ENCODE results near the gene PRTG. TPM values are rescaled to one million over a fixed set of nuclear protein-coding genes. Genes with fewer than 3 reads are reported as not detected.

PRTG gene
- total and polyA plus RNA-seq, 9 of the 15 experiments (the other 6 are each of a cell fraction or from before 2014, with no cell fraction given) = under 0.01 to 0.14 (median 0.06) TPM; not detected in 1

DNA sequence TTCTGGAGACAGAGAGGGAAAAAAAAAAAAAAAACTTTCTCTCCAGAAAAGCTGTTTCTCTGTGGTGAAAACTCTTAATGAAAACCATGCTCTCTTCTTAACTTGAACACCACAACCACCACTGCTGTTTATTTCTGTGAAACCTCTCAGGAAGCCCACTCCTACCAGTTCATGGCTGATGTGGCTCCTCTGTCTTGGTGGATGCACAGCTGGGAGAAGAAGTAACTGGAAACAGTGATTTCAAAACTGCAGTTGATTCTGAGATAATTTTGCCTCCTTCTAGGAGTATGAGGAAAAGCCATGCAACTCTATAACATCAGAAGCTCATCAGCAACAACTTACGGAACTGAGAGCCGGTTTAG, 114.6 kb downstream of the PRTG start:
- in situ Hi-C loops (cut with MboI) (no loop called here), intact Hi-C loops (cut with micrococcal nuclease) (no loop called here)
- POLR2A ChIA-PET = interaction anchor here (1.0 kb wide), 2 partner anchors 10 to 12 kb away, joined by 3 read pairs; no protein-coding TSS in a partner anchor
- Histone ChIP-seq H3K27me3 (ENCODE audit: control insufficient read depth in 2 of 2, insufficient read depth in 2 of 2, low read length in 2 of 2) (peaks cover 0 to 5% of the 10 kb centered on the region in 2 experiments; a peak in 3 of 5 replicates), H3K4me1 (replicated peaks in 1 of 2; ENCODE audit: control insufficient read depth in 2 of 2, insufficient read depth in 2 of 2, low read length in 2 of 2) (no peaks in the 10 kb centered on the region), H3K4me2 (ENCODE audit: insufficient read depth, low read length) (no peak overlapping the region), H3K4me3 (no peak overlapping the region), H3K36me3 (ENCODE audit: control insufficient read depth, insufficient read depth, low read length) (no peaks in the 10 kb centered on the region), H3K79me2 (ENCODE audit: control insufficient read depth, insufficient read depth, low read length) (no peaks in the 10 kb centered on the region), H2AFZ (ENCODE audit: low read depth, low read length) (no peak overlapping the region), H3K9ac (ENCODE audit: insufficient read depth in 1 of 2, low read depth in 2 of 2, low read length in 2 of 2) (no peak overlapping the region), H3K9me3 (replicated peaks; ENCODE audit: control insufficient read depth, insufficient read depth, low read depth, low read length) (no peaks in the 10 kb centered on the region), H3K27ac (ENCODE audit: extremely low read depth, low read depth, low read length) (no peak overlapping the region), H4K20me1 (replicated peaks; ENCODE audit: control insufficient read depth, insufficient read depth, low read length) (no peaks in the 10 kb centered on the region), H3K9me1 (ENCODE audit: control insufficient read depth, insufficient read depth, low read length) (no peaks in the 10 kb centered on the region)
- no peak for DNase-seq (ENCODE audit: extremely low read depth in 1 of 4, low spot score in 3 of 4)
- no peak for TF ChIP-seq PTRF (tag; IDR thresholded peaks at IDR 0.05)
- TF ChIP-seq SETDB1 (IDR thresholded peaks at IDR 0.05; ENCODE audit: low read length) = no peak
- TF ChIP-seq EP300 (IDR thresholded peaks at IDR 0.05; ENCODE audit: low read length) = no peak
- TF ChIP-seq, protein P1, sequence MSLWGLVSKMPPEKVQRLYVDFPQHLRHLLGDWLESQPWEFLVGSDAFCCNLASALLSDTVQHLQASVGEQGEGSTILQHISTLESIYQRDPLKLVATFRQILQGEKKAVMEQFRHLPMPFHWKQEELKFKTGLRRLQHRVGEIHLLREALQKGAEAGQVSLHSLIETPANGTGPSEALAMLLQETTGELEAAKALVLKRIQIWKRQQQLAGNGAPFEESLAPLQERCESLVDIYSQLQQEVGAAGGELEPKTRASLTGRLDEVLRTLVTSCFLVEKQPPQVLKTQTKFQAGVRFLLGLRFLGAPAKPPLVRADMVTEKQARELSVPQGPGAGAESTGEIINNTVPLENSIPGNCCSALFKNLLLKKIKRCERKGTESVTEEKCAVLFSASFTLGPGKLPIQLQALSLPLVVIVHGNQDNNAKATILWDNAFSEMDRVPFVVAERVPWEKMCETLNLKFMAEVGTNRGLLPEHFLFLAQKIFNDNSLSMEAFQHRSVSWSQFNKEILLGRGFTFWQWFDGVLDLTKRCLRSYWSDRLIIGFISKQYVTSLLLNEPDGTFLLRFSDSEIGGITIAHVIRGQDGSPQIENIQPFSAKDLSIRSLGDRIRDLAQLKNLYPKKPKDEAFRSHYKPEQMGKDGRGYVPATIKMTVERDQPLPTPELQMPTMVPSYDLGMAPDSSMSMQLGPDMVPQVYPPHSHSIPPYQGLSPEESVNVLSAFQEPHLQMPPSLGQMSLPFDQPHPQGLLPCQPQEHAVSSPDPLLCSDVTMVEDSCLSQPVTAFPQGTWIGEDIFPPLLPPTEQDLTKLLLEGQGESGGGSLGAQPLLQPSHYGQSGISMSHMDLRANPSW (CRISPR knock-in tag; IDR thresholded peaks at IDR 0.05) = no peak
- TF ChIP-seq EZH2 (IDR thresholded peaks at IDR 0.05; ENCODE audit: borderline replicate concordance, low read depth, low read length) = no peak
- no peak for TF ChIP-seq NRF1 (conservative IDR thresholded peaks at IDR 0.05 in 1 of 2, IDR thresholded peaks at IDR 0.05 in 1 of 2)
- TF ChIP-seq ZNF212 (CRISPR knock-in tag; IDR thresholded peaks at IDR 0.05) = no peak
- TF ChIP-seq, protein P2, sequence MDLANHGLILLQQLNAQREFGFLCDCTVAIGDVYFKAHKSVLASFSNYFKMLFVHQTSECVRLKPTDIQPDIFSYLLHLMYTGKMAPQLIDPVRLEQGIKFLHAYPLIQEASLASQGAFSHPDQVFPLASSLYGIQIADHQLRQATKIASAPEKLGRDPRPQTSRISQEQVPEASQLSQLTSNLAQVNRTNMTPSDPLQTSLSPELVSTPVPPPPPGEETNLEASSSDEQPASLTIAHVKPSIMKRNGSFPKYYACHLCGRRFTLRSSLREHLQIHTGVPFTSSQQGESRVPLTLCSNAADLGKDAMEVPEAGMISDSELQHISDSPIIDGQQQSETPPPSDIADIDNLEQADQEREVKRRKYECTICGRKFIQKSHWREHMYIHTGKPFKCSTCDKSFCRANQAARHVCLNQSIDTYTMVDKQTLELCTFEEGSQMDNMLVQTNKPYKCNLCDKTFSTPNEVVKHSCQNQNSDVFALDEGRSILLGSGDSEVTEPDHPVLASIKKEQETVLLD (IDR thresholded peaks at IDR 0.05) = no peak
- no peak for TF ChIP-seq TEAD2 (tag; IDR thresholded peaks at IDR 0.05)
- no peak for FAIRE-seq
- WGBS (ENCODE audit: insufficient coverage, low coverage, missing lambda C conversion rate) = 0% methylated on average over 2 of the region's 2 CpGs
- ATAC-seq = no peak
- CTCF ChIA-PET (ENCODE audit: low intra/inter-chr PET ratio) = no interaction called here
- BruUV-seq (replicated peaks) = no TSS peak

Measured in K562 (cell line).